Testis (tissue), 2 donors: ENCODE results near the gene BDKRB2.

Experiments
- CTCF ChIP-seq, 3 experiments: fragments of 450-650 bp in 2 of 3; fragments of 200-600 bp in 1 of 3; sonication (generic) in 1 of 3; IDR thresholded peaks; one replicate each; pipeline ENCODE4 v1.5.1; 2016 to 2019; ENCODE audit warnings: antibody characterized with exemption in 3 of 3, mild to moderate bottlenecking in 2 of 3, moderate library complexity in 1 of 3
- POLR2A ChIP-seq: fragments of 450-650 bp; IDR thresholded peaks from one replicate; pipeline ENCODE4 v1.6.1; 2017; ENCODE audit warnings: antibody characterized with exemption, mild to moderate bottlenecking, moderate library complexity

- TF ChIP-seq POLR2A (no peak), CTCF (IDR thresholded peaks at IDR 0.05) (no peak)
Measured at GRCh38 chr14:96168581-96168980, 36.1 kb upstream of the BDKRB2 start.
